ENCODE results near the gene RNU11. TPM values are rescaled to one million over a fixed set of nuclear protein-coding genes. Genes with fewer than 3 reads are reported as not detected.

Gene RNU11
- total RNA-seq, result not detected in 2 replicates

DNA sequence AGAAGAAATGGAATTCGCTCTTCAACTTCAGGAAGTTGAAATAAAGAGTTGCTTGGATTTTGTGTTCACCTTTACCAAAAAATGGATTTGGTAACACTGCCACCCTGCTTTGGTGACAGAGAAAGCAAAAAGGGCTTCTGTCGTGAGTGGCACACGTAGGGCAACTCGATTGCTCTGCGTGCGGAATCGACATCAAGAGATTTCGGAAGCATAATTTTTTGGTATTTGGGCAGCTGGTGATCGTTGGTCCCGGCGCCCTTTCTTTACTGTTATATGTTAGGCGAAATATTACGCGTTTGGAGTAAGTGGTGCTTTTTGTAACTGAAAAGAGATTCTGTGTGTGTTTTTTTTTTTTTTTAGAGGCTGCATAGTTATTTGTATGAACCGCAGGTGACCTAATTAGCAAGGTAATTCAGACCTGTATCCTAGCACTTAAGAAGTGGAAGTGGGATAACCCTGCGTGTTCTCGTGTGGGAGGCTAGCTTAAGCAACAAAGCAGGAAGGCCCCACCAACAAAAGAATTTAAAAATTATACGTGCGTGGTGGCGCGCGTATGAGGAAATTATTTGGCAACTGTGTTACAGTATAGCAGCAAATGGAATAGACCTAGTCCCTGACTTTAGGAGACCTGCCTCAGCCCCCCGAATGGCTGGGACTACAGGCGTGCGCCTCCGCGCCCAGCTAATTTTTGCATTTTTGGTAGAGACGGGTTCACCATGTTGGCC is at the start of gene RNU11:
Gene RNU11, plus strand, starts transcription at position 127 of the 725 bp plus-strand sequence.

DNA sequence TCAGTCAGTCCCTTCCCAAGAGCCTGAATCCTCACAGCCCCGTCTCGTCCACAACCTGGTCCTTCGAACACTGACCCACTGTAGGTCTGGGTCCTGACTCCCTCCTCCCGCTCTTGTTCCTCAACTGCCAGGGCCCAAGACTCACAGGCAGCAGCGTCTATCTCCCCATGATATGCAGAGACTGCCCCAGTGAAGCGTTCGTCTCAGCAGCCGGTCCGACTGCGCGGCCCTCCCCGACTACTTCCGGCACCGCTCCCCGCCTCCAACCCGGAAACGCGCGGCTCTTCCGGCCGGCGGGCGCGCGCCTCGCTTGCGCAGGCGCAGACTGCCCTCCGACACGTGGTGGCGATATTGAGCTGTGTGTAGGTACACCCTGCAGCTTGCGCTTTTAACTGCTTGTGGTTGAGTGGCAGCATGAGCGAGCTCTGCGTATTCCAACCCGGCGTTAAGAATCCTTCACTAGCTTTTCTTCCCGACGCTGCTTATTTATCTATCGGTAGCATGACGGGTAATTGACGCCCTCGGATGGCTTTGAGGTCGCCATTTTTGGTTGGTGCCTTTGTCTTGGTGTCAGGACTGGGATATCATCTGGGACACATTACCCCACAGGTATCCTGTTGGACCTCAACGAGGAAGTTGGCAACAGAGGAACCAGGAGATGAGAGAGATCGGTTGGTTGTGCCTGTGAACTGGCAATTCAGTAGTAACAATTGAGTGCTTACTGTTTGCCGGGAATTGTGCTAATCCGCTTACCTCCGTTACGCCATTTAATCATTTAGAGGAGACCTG is 5.4 kb upstream of the RNU11 start, which contains the start of gene TAF12:
Gene TAF12, minus strand, starts transcription at position 221 of the 789 bp plus-strand sequence. CDS start 20,986 bp downstream, outside the sequence.

DNA sequence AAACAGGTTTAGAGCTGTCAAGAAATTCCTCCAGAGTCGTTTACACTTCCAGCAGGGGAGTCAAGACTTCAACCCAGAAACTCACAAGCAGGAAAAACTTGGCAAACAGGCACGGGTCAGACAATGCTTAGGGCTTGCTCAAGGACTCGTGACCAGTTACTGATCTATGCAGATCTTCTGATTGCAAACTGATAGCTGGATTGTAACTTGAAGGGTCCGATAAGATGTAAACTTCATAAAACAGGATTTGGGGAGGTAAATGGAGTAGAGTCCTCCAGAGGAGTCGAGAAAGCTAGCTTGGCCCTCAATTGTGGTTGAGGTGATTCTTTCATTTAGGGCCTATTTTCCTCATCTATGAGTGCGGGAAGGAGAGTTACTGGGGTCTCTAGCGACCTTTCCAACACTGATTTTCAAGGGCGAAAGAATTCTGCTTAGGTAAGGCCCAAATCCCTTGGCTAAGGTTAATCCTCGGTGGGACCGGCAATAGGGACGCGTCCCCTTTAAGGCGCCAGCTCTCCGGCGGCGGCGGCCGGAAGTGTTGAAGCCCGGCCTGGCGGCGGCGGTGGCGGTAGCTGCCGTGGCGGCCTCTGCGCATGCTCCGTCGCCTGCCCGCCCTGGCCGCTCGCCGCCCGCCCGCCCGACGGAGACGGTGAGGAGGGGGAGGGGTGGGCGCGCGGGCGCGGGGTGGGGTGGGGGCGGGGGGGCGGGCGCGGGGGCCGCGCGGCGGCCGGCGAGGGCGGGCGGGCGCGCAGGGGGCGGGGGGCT is 20.0 kb downstream of the RNU11 start, which contains the start of gene GMEB1:
Gene GMEB1, plus strand, starts transcription at position 594 of the 765 bp plus-strand sequence. CDS start 14,829 bp downstream, outside the sequence.

Small RNA genes within 50 kb of the gene (small RNA-seq; reads per million reads assigned to genes)
- not detected for gene RF00422
- gene RNU11, result not detected

Other genes starting within 250 kb of the RNU11 start
- 30.8 and 31.8 TPM in 2 replicates for gene RCC1, start 142.6 kb upstream of the RNU11 start, total RNA-seq
- gene TRNAU1AP, start 95.5 kb upstream of the RNU11 start, total RNA-seq, result 25.0 and 27.8 TPM in 2 replicates
- 14.6 and 15.9 TPM in 2 replicates for gene RAB42, start 56.3 kb upstream of the RNU11 start, total RNA-seq
- gene TAF12, start 5.5 kb upstream of the RNU11 start, total RNA-seq, result 22.7 and 27.1 TPM in 2 replicates
- gene GMEB1, start 20.2 kb downstream of the RNU11 start, total RNA-seq, result 12.1 and 13.0 TPM in 2 replicates
- gene YTHDF2, start 88.3 kb downstream of the RNU11 start, total RNA-seq, result 73.0 and 82.3 TPM in 2 replicates
- gene OPRD1, start 163.6 kb downstream of the RNU11 start, total RNA-seq, result under 0.01 TPM in 1 of 2 replicates, not detected in the other